Transverse colon (tissue), 4 donors: Measurements from ENCODE around the gene KIAA0586. TPM values are rescaled to one million over a fixed set of nuclear protein-coding genes. Genes with fewer than 3 reads are reported as not detected.

Source experiments
- DNase-seq: peaks from one replicate; pipeline ENCODE4 v3.0.0-alpha.2; 2019
- H3K27ac ChIP-seq, 4 donors: fragments of 200-600 bp; sonication (generic); 2 replicates each; pipeline ENCODE4 v1.5.1; 2016 to 2018; ENCODE audit warnings: inconsistent platforms in 4 of 4
- H3K27me3 ChIP-seq: fragments of 200-600 bp; sonication (generic); 2 replicates; pipeline ENCODE4 v1.5.1; 2017; ENCODE audit warnings: inconsistent platforms
- H3K36me3 ChIP-seq, 4 donors: fragments of 200-600 bp; sonication (generic); 2 replicates each; pipeline ENCODE4 v1.5.1; 2017 to 2019; ENCODE audit warnings: inconsistent platforms in 4 of 4
- H3K4me1 ChIP-seq, 4 donors: fragments of 200-600 bp; sonication (generic); 2 replicates each; pipeline ENCODE4 v1.5.1; 2017 to 2020; ENCODE audit warnings: inconsistent platforms in 4 of 4
- H3K4me3 ChIP-seq, 4 donors: fragments of 200-600 bp; sonication (generic); 1 replicate in 1 of 4; 2 replicates in 3 of 4; pipeline versions ENCODE4 v1.5.1 to v1.6.1; 2017 to 2019; ENCODE audit warnings: inconsistent platforms in 4 of 4
- H3K9me3 ChIP-seq, 2 donors: fragments of 200-600 bp; sonication (generic); 2 replicates each; pipeline ENCODE4 v1.5.1; 2017 to 2019; ENCODE audit warnings: inconsistent platforms in 2 of 2
- CTCF ChIP-seq, 5 experiments: fragments of 200-600 bp in 3 of 5; fragments of 450-650 bp in 2 of 5; sonication (generic) in 3 of 5; IDR thresholded peaks; 1 replicate in 2 of 5; 2 replicates in 3 of 5; pipeline ENCODE4 v1.5.1; 2016 to 2017; ENCODE audit warnings: antibody characterized with exemption in 5 of 5, inconsistent platforms in 3 of 5, mild to moderate bottlenecking in 2 of 5, moderate library complexity in 1 of 5
- EP300 ChIP-seq: sonication (generic); formaldehyde crosslinking; IDR thresholded peaks from one replicate; pipeline ENCODE4 v1.6.1; 2017; ENCODE audit warnings: antibody characterized with exemption, low read depth
- POLR2A ChIP-seq: fragments of 450-650 bp; IDR thresholded peaks from one replicate; pipeline ENCODE4 v1.6.1; 2016; ENCODE audit warnings: antibody characterized with exemption, mild to moderate bottlenecking, moderate library complexity
- POLR2AphosphoS5 ChIP-seq, 3 donors: sonication (generic); formaldehyde crosslinking; IDR thresholded peaks; one replicate each; pipeline ENCODE4 v1.6.1; 2016; ENCODE audit warnings: antibody characterized with exemption in 3 of 3
- WGBS, 2 donors: methylation state at CpG; one replicate each; pipeline ENCODE4 v1.1.5; 2018; ENCODE audit warnings: low coverage in 1 of 2; 5-methylcytosine and 5-hydroxymethylcytosine counted together
- in situ Hi-C, 4 donors: fragments of 200-750 bp; cut with MboI; loops; one replicate each; pipeline versions ENCODE4 v1.15.0 to v1.15.1; 2017; ENCODE audit warnings: low sequenced_read_pairs in 3 of 4, low pct_ligation_motif_present in 1 of 4, low pct_unique_long_range_greater_than_20kb in 1 of 4
- intact Hi-C: fragments of 100-400 bp; cut with DNase I; formaldehyde crosslinking; loops from one replicate; pipeline ENCODE4 v1.15.1; 2023; ENCODE audit warnings: low total_unique reads
- total RNA-seq, 4 donors: library from RNA; depleted of rRNA; stranded (reverse); fragments of >200 nt; gene quantifications; one replicate each; pipeline ENCODE4 v1.1.0, GENCODE V29; 2016

Gene KIAA0586
- total RNA-seq, 4 donors from 2014 or later = 9.4 to 17.8 (median 12.5) TPM

GRCh38 chr14:58537004-58537403 lies 109.5 kb downstream of the KIAA0586 start:
- Histone ChIP-seq H3K9me3 (no peaks in the 10 kb centered on the region), H3K4me1 (peaks cover 0 to 10% (median 5%) of the 10 kb centered on the region in 4 donors), H3K27me3 (no peaks in the 10 kb centered on the region), H3K27ac (no peak overlapping the region), H3K4me3 (no peak overlapping the region), H3K36me3 (no peaks in the 10 kb centered on the region)
- WGBS, 2 donors = 74 to 81% methylated on average over 3 of the region's 3 CpGs
- intact Hi-C loops (no loop called here), in situ Hi-C loops (no loop called here)
- TF ChIP-seq CTCF (IDR thresholded peaks at IDR 0.05) (no peak), POLR2AphosphoS5 (IDR thresholded peaks at IDR 0.05) (no peak), EP300 (no peak), POLR2A (no peak)
- no peak for DNase-seq

- Histone ChIP-seq H3K27ac (no peak overlapping the region), H3K36me3 (no peaks in the 10 kb centered on the region), H3K4me3 (no peak overlapping the region), H3K9me3 (no peaks in the 10 kb centered on the region), H3K4me1 (no peaks in the 10 kb centered on the region), H3K27me3 (no peaks in the 10 kb centered on the region)
- in situ Hi-C loops (no loop called here), intact Hi-C loops (no loop called here)
- 82 to 88% methylated on average over 1 of the region's 1 CpG for WGBS, 2 donors
- no peak for DNase-seq
- TF ChIP-seq POLR2A (no peak), POLR2AphosphoS5 (IDR thresholded peaks at IDR 0.05) (no peak), CTCF (IDR thresholded peaks at IDR 0.05) (no peak), EP300 (no peak)
These were observed 113.5 kb downstream of the KIAA0586 start for GRCh38 chr14:58540749-58541632.

- Histone ChIP-seq H3K27me3 (no peaks in the 10 kb centered on the region), H3K4me1 (no peaks in the 10 kb centered on the region), H3K4me3 (no peak overlapping the region), H3K9me3 (no peaks in the 10 kb centered on the region), H3K36me3 (no peaks in the 10 kb centered on the region), H3K27ac (no peak overlapping the region)
- in situ Hi-C loops = no loop called here
- 64 to 82% methylated on average over 2 of the region's 2 CpGs for WGBS, 2 donors
- TF ChIP-seq POLR2A (no peak), CTCF (IDR thresholded peaks at IDR 0.05) (no peak), POLR2AphosphoS5 (IDR thresholded peaks at IDR 0.05) (no peak), EP300 (no peak)
- no peak for DNase-seq
- intact Hi-C loops = no loop called here
These were observed 114.1 kb downstream of the KIAA0586 start for GRCh38 chr14:58541633-58542022.

GRCh38 chr14:58543253-58543652 lies 115.7 kb downstream of the KIAA0586 start:
- Histone ChIP-seq H3K4me1 (no peaks in the 10 kb centered on the region), H3K27ac (no peak overlapping the region), H3K9me3 (no peaks in the 10 kb centered on the region), H3K27me3 (no peaks in the 10 kb centered on the region), H3K36me3 (no peaks in the 10 kb centered on the region), H3K4me3 (no peak overlapping the region)
- intact Hi-C loops = no loop called here
- no peak for DNase-seq
- TF ChIP-seq CTCF (IDR thresholded peaks at IDR 0.05) (no peak), POLR2A (no peak), POLR2AphosphoS5 (IDR thresholded peaks at IDR 0.05) (no peak), EP300 (no peak)
- 96 to 100% methylated on average over 1 of the region's 1 CpG for WGBS, 2 donors
- in situ Hi-C loops = no loop called here
